ENCODE results near the gene UBE2O.

Gene UBE2O

DNA sequence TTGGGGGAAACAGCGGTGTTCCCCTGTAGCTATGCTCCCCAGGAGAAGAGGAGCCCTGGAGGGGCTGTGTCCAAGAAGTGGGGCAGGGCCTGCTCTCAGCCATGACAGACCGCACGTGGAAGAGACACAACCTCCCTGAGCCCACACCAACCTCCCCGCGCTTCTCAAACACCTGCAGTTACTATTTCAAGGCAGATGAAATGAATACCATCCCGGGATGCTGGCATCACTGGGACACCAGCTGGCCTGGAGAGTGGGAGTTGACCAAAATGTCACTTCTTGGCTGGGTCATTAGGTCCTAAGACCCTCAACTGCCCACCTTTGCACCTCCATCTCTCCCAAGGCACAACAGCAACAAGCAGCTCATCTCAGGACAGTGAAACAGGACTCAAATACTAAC lies 36.5 kb downstream of the UBE2O start (continued):
- no peak for TF ChIP-seq ZNF133 (tag by site-specific recombination; IDR thresholded peaks at IDR 0.05)
- TF ChIP-seq WT1 (tag by site-specific recombination; IDR thresholded peaks at IDR 0.05), result no peak
- no peak for TF ChIP-seq ZNF19 (tag by site-specific recombination; IDR thresholded peaks at IDR 0.05; ENCODE audit: low read depth)
- TF ChIP-seq, protein P1, sequence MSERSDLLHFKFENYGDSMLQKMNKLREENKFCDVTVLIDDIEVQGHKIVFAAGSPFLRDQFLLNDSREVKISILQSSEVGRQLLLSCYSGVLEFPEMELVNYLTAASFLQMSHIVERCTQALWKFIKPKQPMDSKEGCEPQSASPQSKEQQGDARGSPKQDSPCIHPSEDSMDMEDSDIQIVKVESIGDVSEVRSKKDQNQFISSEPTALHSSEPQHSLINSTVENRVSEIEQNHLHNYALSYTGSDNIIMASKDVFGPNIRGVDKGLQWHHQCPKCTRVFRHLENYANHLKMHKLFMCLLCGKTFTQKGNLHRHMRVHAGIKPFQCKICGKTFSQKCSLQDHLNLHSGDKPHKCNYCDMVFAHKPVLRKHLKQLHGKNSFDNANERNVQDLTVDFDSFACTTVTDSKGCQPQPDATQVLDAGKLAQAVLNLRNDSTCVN (tag by site-specific recombination; optimal IDR thresholded peaks at IDR 0.05), result no peak

- no peaks in the 10 kb centered on the region for H3K9me3 ChIP-seq (ENCODE audit: control insufficient read depth, insufficient read depth, low read depth, low read length)
- peaks cover 27% of the 10 kb centered on the region for H3K4me1 ChIP-seq (ENCODE audit: control insufficient read depth, insufficient read depth, low read length)
- TF ChIP-seq ZSCAN30 (tag by site-specific recombination; IDR thresholded peaks at IDR 0.05) (no peak), ZNF791 (tag by site-specific recombination; IDR thresholded peaks at IDR 0.05) (no peak), ZNF404 (tag by site-specific recombination; IDR thresholded peaks at IDR 0.05) (no peak)
- CTCF ChIA-PET, result interaction anchor here (0.6 to 1.2 kb wide), 5 partner anchors 9 to 95 kb away, joined by 3 to 5 read pairs (median 4); no protein-coding TSS in a partner anchor
- no peak overlapping the region for H3K4me3 ChIP-seq (ENCODE audit: low read depth, low read length)
- no peak overlapping the region for H3K27ac ChIP-seq (ENCODE audit: extremely low read depth, low read depth, low read length)
- POLR2A ChIA-PET, result interaction anchor here (1.1 kb wide), 1 partner anchor 84 kb away, joined by 3 read pairs; no protein-coding TSS in a partner anchor
- H3K36me3 ChIP-seq (ENCODE audit: control insufficient read depth in 2 of 2, insufficient read depth in 1 of 2, low read length in 2 of 2), result peaks cover 3 to 29% of the 10 kb centered on the region in 2 experiments
These were observed 37.2 kb downstream of the UBE2O start for GRCh38 chr17:76415786-76416185.

DNA sequence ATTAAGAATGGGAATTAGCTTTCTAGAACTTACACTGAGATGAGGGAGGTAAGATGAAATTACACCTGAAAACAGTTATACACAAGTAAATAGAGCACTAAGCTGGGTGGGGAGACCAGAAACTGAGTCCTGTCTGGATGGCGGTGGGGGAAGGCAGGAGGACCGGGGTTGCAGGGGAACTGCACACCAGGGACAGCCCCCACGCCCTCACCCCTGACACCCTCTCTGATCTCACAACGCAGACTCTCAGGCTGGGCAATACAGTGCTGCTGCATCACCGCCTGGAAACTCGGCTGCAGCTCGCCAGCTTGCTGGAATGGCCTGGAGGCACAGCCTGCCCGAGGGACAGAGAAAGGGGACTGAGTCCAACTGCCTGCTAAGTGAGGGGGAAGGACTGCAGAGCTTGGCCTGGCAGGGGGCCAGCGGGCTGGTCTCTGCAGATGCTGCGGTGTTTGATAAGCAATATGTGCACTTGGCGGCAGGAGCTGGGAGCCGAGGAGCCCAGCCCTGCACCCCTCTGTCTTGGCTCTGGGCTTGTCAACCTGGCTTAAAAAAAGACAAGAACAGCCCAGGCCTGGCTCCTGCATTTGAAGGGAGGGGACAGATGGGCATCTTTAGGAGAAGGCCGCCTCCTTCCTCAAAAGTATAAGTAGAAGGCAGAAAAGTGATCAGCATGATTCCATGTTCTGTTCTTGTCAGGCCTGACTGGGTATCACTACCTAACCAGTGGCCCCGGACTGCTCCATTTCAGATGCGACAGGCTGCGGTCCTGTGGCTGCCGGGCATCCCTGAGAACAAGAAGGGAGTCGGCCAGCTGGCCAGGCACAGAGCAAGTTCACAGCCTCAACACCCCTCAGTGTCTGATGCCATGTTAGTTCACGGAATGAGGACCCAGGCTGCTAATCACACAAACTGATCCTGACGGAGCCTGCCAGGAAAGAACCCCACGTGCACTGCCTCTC lies 38.3 kb downstream of the UBE2O start:
- POLR2A ChIA-PET, result interaction anchor here (0.6 to 1.4 kb wide), 6 partner anchors 30 to 168 kb away, joined by 3 to 5 read pairs (median 3); partner anchors contain the start of genes PRPSAP1 and SPHK1
- CTCF ChIA-PET, result interaction anchor here (0.5 to 8.5 kb wide), 13 partner anchors 11 to 300 kb away, joined by 3 to 90 read pairs (median 3); no protein-coding TSS in a partner anchor
- no peaks in the 10 kb centered on the region for H3K9me3 ChIP-seq (ENCODE audit: control insufficient read depth, insufficient read depth, low read depth, low read length)
- H3K27ac ChIP-seq (ENCODE audit: extremely low read depth, low read depth, low read length), result peak overlapping the region; percentile 13; the same call in 1 of the 2 replicates
- peaks cover 25% of the 10 kb centered on the region for H3K4me1 ChIP-seq (ENCODE audit: control insufficient read depth, insufficient read depth, low read length)
- peaks cover 3 to 40% of the 10 kb centered on the region in 2 experiments for H3K36me3 ChIP-seq (ENCODE audit: control insufficient read depth in 2 of 2, insufficient read depth in 1 of 2, low read length in 2 of 2)
- H3K4me3 ChIP-seq (ENCODE audit: low read depth, low read length), result no peak overlapping the region
- TF ChIP-seq ZBTB8A (tag by site-specific recombination; IDR thresholded peaks at IDR 0.05), result no peak
- TF ChIP-seq YY2 (tag by site-specific recombination; IDR thresholded peaks at IDR 0.05), result no peak
- TF ChIP-seq ZNF292 (tag by site-specific recombination; IDR thresholded peaks at IDR 0.05; ENCODE audit: borderline replicate concordance, low read depth), result no peak
- TF ChIP-seq ZNF488 (tag by site-specific recombination; IDR thresholded peaks at IDR 0.05), result no peak
- TF ChIP-seq, protein P2, sequence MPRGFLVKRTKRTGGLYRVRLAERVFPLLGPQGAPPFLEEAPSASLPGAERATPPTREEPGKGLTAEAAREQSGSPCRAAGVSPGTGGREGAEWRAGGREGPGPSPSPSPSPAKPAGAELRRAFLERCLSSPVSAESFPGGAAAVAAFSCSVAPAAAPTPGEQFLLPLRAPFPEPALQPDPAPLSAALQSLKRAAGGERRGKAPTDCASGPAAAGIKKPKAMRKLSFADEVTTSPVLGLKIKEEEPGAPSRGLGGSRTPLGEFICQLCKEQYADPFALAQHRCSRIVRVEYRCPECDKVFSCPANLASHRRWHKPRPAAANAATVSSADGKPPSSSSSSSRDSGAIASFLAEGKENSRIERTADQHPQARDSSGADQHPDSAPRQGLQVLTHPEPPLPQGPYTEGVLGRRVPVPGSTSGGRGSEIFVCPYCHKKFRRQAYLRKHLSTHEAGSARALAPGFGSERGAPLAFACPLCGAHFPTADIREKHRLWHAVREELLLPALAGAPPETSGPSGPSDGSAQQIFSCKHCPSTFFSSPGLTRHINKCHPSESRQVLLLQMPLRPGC (tag by site-specific recombination; IDR thresholded peaks at IDR 0.05), result no peak
- no peak for TF ChIP-seq ZNF571 (tag by site-specific recombination; IDR thresholded peaks at IDR 0.05)
- TF ChIP-seq ZNF2 (tag by site-specific recombination; IDR thresholded peaks at IDR 0.05), result no peak
- TF ChIP-seq ZNF350 (tag by site-specific recombination; IDR thresholded peaks at IDR 0.05), result no peak
- no peak for TF ChIP-seq ZNF473 (tag by site-specific recombination; IDR thresholded peaks at IDR 0.05)
- no peak for TF ChIP-seq HOXD13 (CRISPR knock-in tag; IDR thresholded peaks at IDR 0.05; ENCODE audit: borderline replicate concordance)
- no peak for TF ChIP-seq AEBP2 (tag by site-specific recombination; IDR thresholded peaks at IDR 0.05; ENCODE audit: borderline replicate concordance)
- TF ChIP-seq, protein P3, sequence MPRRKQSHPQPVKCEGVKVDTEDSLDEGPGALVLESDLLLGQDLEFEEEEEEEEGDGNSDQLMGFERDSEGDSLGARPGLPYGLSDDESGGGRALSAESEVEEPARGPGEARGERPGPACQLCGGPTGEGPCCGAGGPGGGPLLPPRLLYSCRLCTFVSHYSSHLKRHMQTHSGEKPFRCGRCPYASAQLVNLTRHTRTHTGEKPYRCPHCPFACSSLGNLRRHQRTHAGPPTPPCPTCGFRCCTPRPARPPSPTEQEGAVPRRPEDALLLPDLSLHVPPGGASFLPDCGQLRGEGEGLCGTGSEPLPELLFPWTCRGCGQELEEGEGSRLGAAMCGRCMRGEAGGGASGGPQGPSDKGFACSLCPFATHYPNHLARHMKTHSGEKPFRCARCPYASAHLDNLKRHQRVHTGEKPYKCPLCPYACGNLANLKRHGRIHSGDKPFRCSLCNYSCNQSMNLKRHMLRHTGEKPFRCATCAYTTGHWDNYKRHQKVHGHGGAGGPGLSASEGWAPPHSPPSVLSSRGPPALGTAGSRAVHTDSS (tag by site-specific recombination; IDR thresholded peaks at IDR 0.05), result no peak
- TF ChIP-seq ZSCAN16 (tag by site-specific recombination; IDR thresholded peaks at IDR 0.05), result no peak
- TF ChIP-seq, protein P4, sequence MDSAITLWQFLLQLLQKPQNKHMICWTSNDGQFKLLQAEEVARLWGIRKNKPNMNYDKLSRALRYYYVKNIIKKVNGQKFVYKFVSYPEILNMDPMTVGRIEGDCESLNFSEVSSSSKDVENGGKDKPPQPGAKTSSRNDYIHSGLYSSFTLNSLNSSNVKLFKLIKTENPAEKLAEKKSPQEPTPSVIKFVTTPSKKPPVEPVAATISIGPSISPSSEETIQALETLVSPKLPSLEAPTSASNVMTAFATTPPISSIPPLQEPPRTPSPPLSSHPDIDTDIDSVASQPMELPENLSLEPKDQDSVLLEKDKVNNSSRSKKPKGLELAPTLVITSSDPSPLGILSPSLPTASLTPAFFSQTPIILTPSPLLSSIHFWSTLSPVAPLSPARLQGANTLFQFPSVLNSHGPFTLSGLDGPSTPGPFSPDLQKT (IDR thresholded peaks at IDR 0.05; ENCODE audit: borderline replicate concordance, low read depth, low read length), result no peak
- no peak for TF ChIP-seq ZNF184 (tag by site-specific recombination; IDR thresholded peaks at IDR 0.05)
